ENCODE measurements around the gene SRP68.

GRCh38 chr17:76009447-76009846 is 62.9 kb downstream of the SRP68 start:
- TF ChIP-seq CTCF (conservative IDR thresholded peaks at IDR 0.05; ENCODE audit: low read depth, low read length) (no peak), USF2 (IDR thresholded peaks at IDR 0.05; ENCODE audit: low read depth, low read length) (no peak), POLR2A (IDR thresholded peaks at IDR 0.05; ENCODE audit: low read depth, low read length) (no peak), RAD21 (IDR thresholded peaks at IDR 0.05; ENCODE audit: low read length) (no peak), CEBPB (IDR thresholded peaks at IDR 0.05; ENCODE audit: low read depth, low read length) (no peak)

All from IMR-90 (cell line).